ENCODE data around the gene FGFR3.

The FGFR3 gene

GRCh38 chr4:1751155-1751918, 41.8 kb upstream of the FGFR3 start:
- no peak for TF ChIP-seq CTCF (IDR thresholded peaks at IDR 0.05)
- no peak for DNase-seq (ENCODE audit: low spot score)
- Histone ChIP-seq H3K4me3 (no peak overlapping the region), H3K27ac (no peak overlapping the region)

- Histone ChIP-seq H3K27ac (no peak overlapping the region), H3K4me3 (no peak overlapping the region)
- DNase-seq (ENCODE audit: low spot score): no peak
- TF ChIP-seq CTCF (IDR thresholded peaks at IDR 0.05): no peak
Measured at GRCh38 chr4:1751919-1752283, 41.2 kb upstream of the FGFR3 start.

- no peak for DNase-seq (ENCODE audit: low spot score)
- H3K27ac ChIP-seq: no peak overlapping the region
Measured at GRCh38 chr4:1752284-1753041, 40.6 kb upstream of the FGFR3 start.

GRCh38 chr4:1753294-1753696, 39.8 kb upstream of the FGFR3 start:
- no peak overlapping the region for H3K4me3 ChIP-seq
- no peak for DNase-seq (ENCODE audit: low spot score)
- TF ChIP-seq CTCF (IDR thresholded peaks at IDR 0.05): no peak
- no peak overlapping the region for H3K27ac ChIP-seq

More at GRCh38 chr4:1752284-1753041, 40.6 kb upstream of the FGFR3 start:
- no peak for TF ChIP-seq CTCF (IDR thresholded peaks at IDR 0.05)
- H3K4me3 ChIP-seq: no peak overlapping the region

GRCh38 chr4:1753697-1754311, 39.3 kb upstream of the FGFR3 start:
- TF ChIP-seq CTCF (IDR thresholded peaks at IDR 0.05): no peak
- Histone ChIP-seq H3K4me3 (no peak overlapping the region), H3K27ac (no peak overlapping the region)
- DNase-seq (ENCODE audit: low spot score): no peak

- H3K4me3 ChIP-seq: no peak overlapping the region
- no peak for TF ChIP-seq CTCF (IDR thresholded peaks at IDR 0.05)
- H3K27ac ChIP-seq: no peak overlapping the region
- no peak for DNase-seq (ENCODE audit: low spot score)
Measured at GRCh38 chr4:1754336-1754735, 38.8 kb upstream of the FGFR3 start.

Measured in coronary artery (tissue), 2 donors.